Adrenal gland (tissue), 12 donors: Measurements from ENCODE around the gene RER1. TPM values are rescaled to one million over a fixed set of nuclear protein-coding genes. Genes with fewer than 3 reads are reported as not detected.

Experiments used
- DNase-seq, 7 donors: peaks; one replicate each; pipeline ENCODE4 v3.0.0-alpha.2; 2019 to 2020
- H3K27ac ChIP-seq, 5 donors: fragments of 200-600 bp; sonication (generic) in 4 of 5; 1 replicate in 3 of 5; 2 replicates in 2 of 5; pipeline versions ENCODE4 v1.5.1 to v1.8.0; 2016 to 2020; ENCODE audit warnings: mild to moderate bottlenecking in 1 of 5
- H3K27me3 ChIP-seq: fragments of 200-600 bp; 2 replicates; pipeline ENCODE4 v1.8.0; 2021
- H3K36me3 ChIP-seq, 2 donors: fragments of 200-600 bp; replicated peaks in 1 of 2; 1 replicate in 1 of 2; 2 replicates in 1 of 2; pipeline versions ENCODE4 v1.5.1 to v1.8.0; 2018 to 2022
- H3K4me1 ChIP-seq, 2 donors: fragments of 200-600 bp; replicated peaks in 1 of 2; 1 replicate in 1 of 2; 2 replicates in 1 of 2; pipeline versions ENCODE4 v1.5.1 to v1.8.0; 2018 to 2021
- H3K4me3 ChIP-seq, 4 donors: fragments of 200-600 bp; sonication (generic) in 3 of 4; one replicate each; pipeline ENCODE4 v1.5.1; 2016 to 2018
- H3K9me3 ChIP-seq, 3 donors: fragments of 200-600 bp; sonication (generic) in 1 of 3; replicated peaks in 1 of 3; 1 replicate in 2 of 3; 2 replicates in 1 of 3; pipeline versions ENCODE4 v1.5.1 to v1.8.0; 2016 to 2021
- CTCF ChIP-seq, 6 experiments: fragments of 450-650 bp in 4 of 6; fragments of 200-600 bp in 2 of 6; sonication (generic) in 1 of 6; IDR thresholded peaks; 1 replicate in 5 of 6; 2 replicates in 1 of 6; pipeline versions ENCODE4 v1.5.1 to v1.8.0; 2016 to 2021; ENCODE audit warnings: antibody characterized with exemption in 6 of 6, mild to moderate bottlenecking in 2 of 6, moderate library complexity in 1 of 6
- POLR2A ChIP-seq, 2 donors: fragments of 450-650 bp; IDR thresholded peaks; one replicate each; pipeline ENCODE4 v1.6.1; 2017; ENCODE audit warnings: antibody characterized with exemption in 2 of 2, mild to moderate bottlenecking in 2 of 2, moderate library complexity in 1 of 2
- WGBS, 4 donors: extraction: QIAGEN DNeasy Blood & Tissue Kit in 2 of 4; methylation state at CpG; one replicate each; pipeline versions ENCODE4 v1.1.5 to v1.1.7; 2013 to 2017; 5-methylcytosine and 5-hydroxymethylcytosine counted together
- intact Hi-C, 2 donors: fragments of 100-400 bp; cut with DNase I; formaldehyde crosslinking; loops; one replicate each; pipeline versions ENCODE4 v1.14.1 to v1.15.0; 2022 to 2023
- polyA plus RNA-seq, 3 donors: library from polyadenylated mRNA; stranded (reverse); fragments of 200-250 nt in 2 of 3; fragments of 350-450 nt in 1 of 3; fragmentation: Illumina TruSeq in 1 of 3; extraction: RNeasy Lipid Tissue Mini Kit (QIAGEN cat#74804) in 1 of 3; gene quantifications; one replicate each; pipeline ENCODE4 v1.2.3, GENCODE V29; 2013 to 2014
- total RNA-seq, 9 donors: library from RNA; depleted of rRNA in 4 of 9; stranded (reverse); fragments of >200 nt in 4 of 9; fragments of 120-200 nt in 1 of 9; fragmentation: NEBNext Ultra II Directional in 1 of 9; extraction: Animal tissue kit (Norgen Biotek cat#: 25700) in 1 of 9; gene quantifications; one replicate each; pipeline versions ENCODE4 v1.1.0 to v1.2.4, GENCODE V29; 2013 to 2023
- donor health status: healthy with polysubstance abuse.
- donor health status: Bipolar disorder and iron deficiency.
- donor health status: DM: yes; HTN: yes; CAD: no.
- donor health status: DM: no; HTN: no; CAD: no.
- donor health status: DM: no; HTN: no; CAD: no.
- donor health status: DM: yes; HTN: yes; CAD: no.

Gene RER1
- total and polyA plus RNA-seq, 12 donors: 106 to 345 (median 167) TPM

DNA sequence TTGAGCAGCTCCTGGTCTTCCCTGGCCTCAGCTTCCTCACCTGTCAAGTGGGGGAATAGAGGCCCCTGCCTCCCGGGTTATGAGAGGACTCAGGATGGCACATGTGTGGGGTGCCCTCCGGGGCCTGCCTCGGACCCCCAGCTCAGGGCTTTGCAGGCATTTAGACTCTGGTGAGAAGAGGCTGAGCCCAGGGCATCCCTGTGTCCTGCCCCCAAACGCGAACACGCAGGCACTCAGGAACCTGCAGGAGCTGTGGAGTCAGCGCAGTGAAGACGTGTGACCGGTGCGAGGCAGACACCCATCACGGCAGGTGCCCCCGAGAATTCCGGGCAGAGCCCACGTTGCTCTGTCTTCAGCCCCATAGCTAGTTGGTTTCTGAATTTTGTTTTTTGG, 26.2 kb downstream of the RER1 start:
- peaks cover 5 to 17% of the 10 kb centered on the region in 2 donors for H3K4me1 ChIP-seq
- intact Hi-C loops: loop anchor here in 1 of 2 donors (5.0 to 10.0 kb wide), 2 partner anchors 129 to 227 kb away; no protein-coding TSS in a partner anchor
- no peaks in the 10 kb centered on the region for H3K9me3 ChIP-seq
- TF ChIP-seq CTCF (IDR thresholded peaks at IDR 0.05) (no peak), POLR2A (IDR thresholded peaks at IDR 0.05) (no peak)
- H3K27ac ChIP-seq: no peak overlapping the region
- 48 to 80% (median 60%) methylated on average over 3 to 14 of the region's 14 CpGs for WGBS, 4 donors
- no peak overlapping the region for H3K4me3 ChIP-seq
- DNase-seq: no peak
- H3K27me3 ChIP-seq: peaks cover 34% of the 10 kb centered on the region
- no peaks in the 10 kb centered on the region for H3K36me3 ChIP-seq

- Histone ChIP-seq H3K27me3 (peaks cover 34% of the 10 kb centered on the region), H3K36me3 (no peaks in the 10 kb centered on the region), H3K4me3 (no peak overlapping the region), H3K27ac (no peak overlapping the region), H3K9me3 (no peaks in the 10 kb centered on the region), H3K4me1 (peaks cover 0 to 8% of the 10 kb centered on the region in 2 donors)
- WGBS, 4 donors: 55 to 62% (median 59%) methylated on average over 15 to 16 of the region's 16 CpGs
- no peak for DNase-seq
- intact Hi-C loops: loop anchor here in 1 of 2 donors (5.0 to 10.0 kb wide), 2 partner anchors 128 to 226 kb away; no protein-coding TSS in a partner anchor
- TF ChIP-seq CTCF (IDR thresholded peaks at IDR 0.05): no peak
- TF ChIP-seq POLR2A (IDR thresholded peaks at IDR 0.05): no peak
Measured at GRCh38 chr1:2418791-2419320, 27.2 kb downstream of the RER1 start.

GRCh38 chr1:2419416-2419815, 27.8 kb downstream of the RER1 start:
- WGBS, 4 donors: 74 to 79% (median 74%) methylated on average over 6 to 16 of the region's 16 CpGs; no CpG with 5 or more reads in 1 of the 4 donors
- Histone ChIP-seq H3K27me3 (peaks cover 34% of the 10 kb centered on the region), H3K4me3 (no peak overlapping the region), H3K36me3 (no peaks in the 10 kb centered on the region), H3K4me1 (peaks cover 0 to 2% of the 10 kb centered on the region in 2 donors), H3K9me3 (no peaks in the 10 kb centered on the region), H3K27ac (no peak overlapping the region)
- intact Hi-C loops: loop anchor here in 1 of 2 donors (5.0 to 10.0 kb wide), 2 partner anchors 128 to 225 kb away; no protein-coding TSS in a partner anchor
- no peak for DNase-seq
- TF ChIP-seq CTCF (IDR thresholded peaks at IDR 0.05): no peak

- H3K4me1 ChIP-seq: no peaks in the 10 kb centered on the region
- intact Hi-C loops: loop anchor here in 1 of 2 donors (10.0 kb wide), 1 partner anchor 1002 kb away; no protein-coding TSS in a partner anchor
- TF ChIP-seq POLR2A (IDR thresholded peaks at IDR 0.05): no peak
- TF ChIP-seq CTCF (IDR thresholded peaks at IDR 0.05): no peak
- no peaks in the 10 kb centered on the region for H3K36me3 ChIP-seq
- no peak overlapping the region for H3K4me3 ChIP-seq
- peaks cover 31% of the 10 kb centered on the region for H3K27me3 ChIP-seq
- H3K27ac ChIP-seq: no peak overlapping the region
- H3K9me3 ChIP-seq: no peaks in the 10 kb centered on the region
- 69 to 87% (median 87%) methylated on average over 4 of the region's 4 CpGs for WGBS, 4 donors
- DNase-seq: no peak
Measured at GRCh38 chr1:2422523-2422922, 30.9 kb downstream of the RER1 start.
